ENCODE data around the gene NADK.
"Not testable (repeated sequence)": the region's sequence is repeated elsewhere in the genome, so short reads cannot be mapped to it uniquely, and the experiment has no call there.

Gene NADK

DNA sequence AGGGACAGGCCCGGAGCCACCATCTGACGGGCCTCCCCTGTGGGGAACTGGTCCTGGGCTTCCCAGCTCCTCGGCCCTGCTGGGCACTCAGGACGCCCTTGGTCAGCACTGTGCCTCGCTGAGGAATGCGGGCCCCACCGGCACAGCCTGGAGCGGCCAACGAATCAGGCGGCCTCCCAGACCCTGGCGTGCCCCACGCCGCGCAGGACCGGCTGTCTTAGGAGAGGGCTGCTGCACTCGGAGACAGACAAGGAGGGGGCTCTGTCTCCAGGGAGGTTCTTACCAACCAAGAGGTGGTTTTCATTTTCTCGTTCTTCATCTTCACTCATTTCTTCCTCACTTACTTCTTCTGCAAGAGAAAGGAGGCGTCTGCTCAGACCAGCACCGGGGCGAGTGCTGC, 70.4 kb downstream of the NADK start:
- H3K9me3 ChIP-seq (ENCODE audit: control insufficient read depth, low read length); DNase-seq (ENCODE audit: low read depth); H3K4me3 ChIP-seq (ENCODE audit: low read length); H3K9ac ChIP-seq (ENCODE audit: low read length); H3K27me3 ChIP-seq (replicated peaks; ENCODE audit: control insufficient read depth, insufficient read depth, low read length); H3K4me1 ChIP-seq (ENCODE audit: control insufficient read depth, insufficient read depth, low read length): not testable (repeated sequence)
- peaks cover 15% of the 10 kb centered on the region for H3K36me3 ChIP-seq (ENCODE audit: control insufficient read depth, insufficient read depth, low read length, severe bottlenecking)

DNA sequence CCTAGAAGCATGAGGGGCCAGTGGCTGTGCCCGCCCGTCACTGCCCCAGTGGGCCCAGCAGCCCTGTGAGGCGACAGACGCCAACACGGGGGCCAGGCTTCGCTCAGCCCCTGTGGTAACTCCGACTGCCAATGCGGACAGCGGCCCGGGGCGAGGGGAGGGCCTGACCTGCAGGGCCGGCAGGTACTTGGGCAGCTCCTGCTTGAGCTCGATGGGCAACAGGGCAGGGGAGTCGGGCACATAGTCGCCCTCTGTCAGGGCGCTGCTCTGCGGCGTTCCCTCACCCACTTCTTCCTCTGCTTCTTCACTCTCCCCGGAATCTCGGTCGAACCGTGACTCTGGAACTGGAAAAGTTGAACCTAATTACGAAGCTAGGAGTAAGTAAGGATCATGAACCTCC, 71.0 kb downstream of the NADK start:
- not testable (repeated sequence) for H3K27me3 ChIP-seq (replicated peaks; ENCODE audit: control insufficient read depth, insufficient read depth, low read length); H3K4me1 ChIP-seq (ENCODE audit: control insufficient read depth, insufficient read depth, low read length); H3K4me3 ChIP-seq (ENCODE audit: low read length); H3K9ac ChIP-seq (ENCODE audit: low read length); DNase-seq (ENCODE audit: low read depth); H3K9me3 ChIP-seq (ENCODE audit: control insufficient read depth, low read length)
- H3K36me3 ChIP-seq (ENCODE audit: control insufficient read depth, insufficient read depth, low read length, severe bottlenecking) = peaks cover 15% of the 10 kb centered on the region

DNA sequence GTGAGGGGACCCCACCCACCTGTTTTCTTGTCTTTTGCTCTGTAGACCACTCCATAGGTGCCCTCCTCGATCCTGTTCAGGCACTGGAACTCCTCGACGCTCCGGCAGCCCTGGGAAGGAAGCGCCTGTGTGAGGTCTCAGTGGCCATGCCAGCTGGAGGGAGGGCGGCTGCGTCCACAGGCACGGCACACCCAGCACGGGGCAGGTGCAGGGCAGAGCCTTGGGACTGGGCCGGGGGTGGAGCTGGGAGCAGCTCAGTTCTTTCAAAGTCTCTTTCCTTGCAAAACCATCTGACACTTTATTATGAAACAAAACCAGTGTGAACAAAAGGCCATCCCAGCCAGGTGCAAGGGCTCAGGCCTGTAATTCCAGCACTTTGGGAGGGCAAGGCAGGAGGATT, 72.6 kb downstream of the NADK start:
- H3K4me3 ChIP-seq (ENCODE audit: low read length); H3K4me1 ChIP-seq (ENCODE audit: control insufficient read depth, insufficient read depth, low read length); H3K27me3 ChIP-seq (replicated peaks; ENCODE audit: control insufficient read depth, insufficient read depth, low read length); H3K9me3 ChIP-seq (ENCODE audit: control insufficient read depth, low read length); H3K9ac ChIP-seq (ENCODE audit: low read length); DNase-seq (ENCODE audit: low read depth): not testable (repeated sequence)
- peaks cover 15% of the 10 kb centered on the region for H3K36me3 ChIP-seq (ENCODE audit: control insufficient read depth, insufficient read depth, low read length, severe bottlenecking)

DNA sequence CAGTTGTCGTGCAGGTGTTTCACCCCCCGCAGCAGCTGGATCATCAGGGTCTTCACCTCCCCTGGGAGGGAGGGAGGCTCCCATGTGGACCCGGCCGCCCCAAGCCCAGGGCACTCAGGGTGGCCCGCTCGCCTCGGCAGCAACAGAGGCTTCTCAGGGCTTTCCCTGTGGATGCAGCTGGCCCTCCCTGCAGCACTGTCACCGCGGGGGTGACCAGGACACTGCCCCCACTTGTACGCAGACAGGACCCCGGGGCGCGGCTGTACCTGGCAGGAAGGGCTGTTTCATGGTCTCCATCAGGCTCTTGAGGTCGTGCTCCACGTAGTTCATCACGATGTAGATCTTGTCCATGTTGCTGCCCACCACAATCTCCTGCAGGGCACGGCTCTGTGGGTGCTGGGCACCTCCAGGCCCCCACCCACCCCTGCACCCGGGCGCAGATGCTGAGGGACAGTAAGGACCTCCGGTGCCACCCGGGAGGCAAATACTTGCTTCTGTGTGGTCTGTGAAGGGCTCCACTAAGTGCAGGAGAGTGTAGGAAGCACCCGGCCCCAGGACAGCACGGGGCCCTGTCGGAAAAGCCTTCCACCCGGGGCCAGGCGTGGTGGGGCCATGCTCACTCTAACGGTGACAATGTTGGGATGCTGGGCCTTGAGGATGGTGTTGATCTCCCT, 73.8 kb downstream of the NADK start:
- not testable (repeated sequence) for H3K4me3 ChIP-seq (ENCODE audit: low read length); H3K4me1 ChIP-seq (ENCODE audit: control insufficient read depth, insufficient read depth, low read length); H3K9ac ChIP-seq (ENCODE audit: low read length); H3K27me3 ChIP-seq (replicated peaks; ENCODE audit: control insufficient read depth, insufficient read depth, low read length); H3K9me3 ChIP-seq (ENCODE audit: control insufficient read depth, low read length); DNase-seq (ENCODE audit: low read depth)
- H3K36me3 ChIP-seq (ENCODE audit: control insufficient read depth, insufficient read depth, low read length, severe bottlenecking) = peaks cover 15% of the 10 kb centered on the region

DNA sequence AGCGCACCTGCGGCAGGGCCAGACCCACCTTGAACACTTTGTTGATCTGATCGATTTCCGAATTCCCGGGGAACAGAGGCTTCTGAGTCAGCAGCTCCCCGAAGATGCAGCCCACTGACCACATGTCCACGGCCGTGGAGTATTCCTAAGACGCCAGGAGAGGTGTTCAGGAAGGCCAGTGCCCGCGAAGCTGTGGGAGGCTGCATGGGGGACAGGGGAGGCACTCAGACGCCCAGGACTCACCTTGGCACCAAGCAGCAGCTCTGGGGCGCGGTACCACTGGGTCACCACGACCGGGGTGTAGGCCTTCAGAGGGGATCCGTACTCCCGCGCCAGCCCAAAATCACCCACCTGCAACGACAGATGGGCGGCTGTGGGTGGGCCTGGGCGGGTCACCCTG, 74.5 kb downstream of the NADK start:
- DNase-seq (ENCODE audit: low read depth) = no peak
- no peaks in the 10 kb centered on the region for H3K4me1 ChIP-seq (ENCODE audit: control insufficient read depth, insufficient read depth, low read length)
- H3K9ac ChIP-seq (ENCODE audit: low read length) = no peak overlapping the region
- peaks cover 15% of the 10 kb centered on the region for H3K36me3 ChIP-seq (ENCODE audit: control insufficient read depth, insufficient read depth, low read length, severe bottlenecking)
- H3K4me3 ChIP-seq (ENCODE audit: low read length) = no peak overlapping the region
- H3K9me3 ChIP-seq (ENCODE audit: control insufficient read depth, low read length) = no peaks in the 10 kb centered on the region
- H3K27me3 ChIP-seq (replicated peaks; ENCODE audit: control insufficient read depth, insufficient read depth, low read length) = no peaks in the 10 kb centered on the region

DNA sequence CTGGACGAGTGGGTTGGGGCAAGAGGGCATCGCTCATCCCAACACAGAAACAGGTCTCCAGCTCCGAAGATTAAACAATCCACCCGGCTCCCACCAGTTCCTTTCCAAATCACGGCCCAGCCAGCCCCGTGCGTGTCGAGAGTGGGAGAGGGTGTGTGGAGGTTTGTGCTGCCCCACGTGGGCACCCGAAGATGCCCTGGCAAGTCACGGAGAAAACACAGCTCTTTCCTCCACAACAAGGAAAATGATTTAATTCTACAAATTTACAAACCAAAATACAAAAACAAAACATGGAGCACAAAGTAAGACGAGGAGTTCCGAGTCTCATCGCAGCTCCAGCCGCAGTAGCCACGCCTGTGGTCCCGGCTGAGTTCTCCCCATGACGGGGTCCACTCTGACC, 75.8 kb downstream of the NADK start:
- not testable (repeated sequence) for H3K27me3 ChIP-seq (replicated peaks; ENCODE audit: control insufficient read depth, insufficient read depth, low read length); H3K9me3 ChIP-seq (ENCODE audit: control insufficient read depth, low read length); DNase-seq (ENCODE audit: low read depth); H3K4me1 ChIP-seq (ENCODE audit: control insufficient read depth, insufficient read depth, low read length); H3K4me3 ChIP-seq (ENCODE audit: low read length); H3K9ac ChIP-seq (ENCODE audit: low read length)
- peaks cover 15% of the 10 kb centered on the region for H3K36me3 ChIP-seq (ENCODE audit: control insufficient read depth, insufficient read depth, low read length, severe bottlenecking)
